ENCODE results near the gene CTSL.
A peak's percentile ranks its signal among the peaks of the same experiment; 100 is the strongest.

Gene CTSL

GRCh38 chr9:87725900-87726709 is at the start of gene CTSL:
CTSL (plus strand) TSS chr9:87726119; CDS start chr9:87727604, 1,485 bp downstream.
- DNase-seq (ENCODE audit: low spot score): peak; percentile 82

GRCh38 chr9:87676976-87677775 is 48.7 kb upstream of the CTSL start:
- peak; percentile 30 for DNase-seq (ENCODE audit: low spot score)

- DNase-seq (ENCODE audit: low spot score): no peak
Measured at GRCh38 chr9:87677776-87678587, 47.9 kb upstream of the CTSL start.

GRCh38 chr9:87678650-87679355 is 47.1 kb upstream of the CTSL start:
- DNase-seq (ENCODE audit: low spot score): peak; percentile 64

GRCh38 chr9:87681271-87682061 is 44.5 kb upstream of the CTSL start:
- no peak for DNase-seq (ENCODE audit: low spot score)

- DNase-seq (ENCODE audit: low spot score): no peak
Measured at GRCh38 chr9:87682085-87682484, 43.8 kb upstream of the CTSL start.

- DNase-seq (ENCODE audit: low spot score): no peak
Measured at GRCh38 chr9:87682618-87683017, 43.3 kb upstream of the CTSL start.

- no peak for DNase-seq (ENCODE audit: low spot score)
Measured at GRCh38 chr9:87683751-87684626, 41.9 kb upstream of the CTSL start.

- DNase-seq (ENCODE audit: low spot score): peak; percentile 52
Measured at GRCh38 chr9:87684627-87685219, 41.2 kb upstream of the CTSL start.

- no peak for DNase-seq (ENCODE audit: low spot score)
Measured at GRCh38 chr9:87685441-87685840, 40.5 kb upstream of the CTSL start.

- DNase-seq (ENCODE audit: low spot score): no peak
Measured at GRCh38 chr9:87685871-87686519, 39.9 kb upstream of the CTSL start.

- DNase-seq (ENCODE audit: low spot score): no peak
Measured at GRCh38 chr9:87686520-87687090, 39.3 kb upstream of the CTSL start.

- no peak for DNase-seq (ENCODE audit: low spot score)
Measured at GRCh38 chr9:87687207-87687606, 38.7 kb upstream of the CTSL start.

GRCh38 chr9:87694236-87694755 is 31.6 kb upstream of the CTSL start:
- DNase-seq (ENCODE audit: low spot score): no peak

GRCh38 chr9:87695523-87695922 is 30.4 kb upstream of the CTSL start:
- no peak for DNase-seq (ENCODE audit: low spot score)

GRCh38 chr9:87696641-87697040 is 29.3 kb upstream of the CTSL start:
- DNase-seq (ENCODE audit: low spot score): no peak

- no peak for DNase-seq (ENCODE audit: low spot score)
Measured at GRCh38 chr9:87698069-87698809, 27.7 kb upstream of the CTSL start.

- DNase-seq (ENCODE audit: low spot score): no peak
Measured at GRCh38 chr9:87699835-87700234, 26.1 kb upstream of the CTSL start.

All from kidney tubule cell (primary cell).